H1 (cell line): Measurements from ENCODE around the gene CYP2C19. TPM values are rescaled to one million over a fixed set of nuclear protein-coding genes. Genes with fewer than 3 reads are reported as not detected.

Experiments used
- BRCA1 ChIP-seq: IDR thresholded peaks from 2 replicates; pipeline ENCODE4 v1.6.1; 2012; ENCODE audit warnings: low read depth, low read length, improper control_type of control experiment
- CHD1 ChIP-seq: IDR thresholded peaks from 2 replicates; pipeline ENCODE4 v1.6.1; 2012; ENCODE audit warnings: low read depth, low read length, improper control_type of control experiment
- CHD2 ChIP-seq: IDR thresholded peaks from 2 replicates; pipeline ENCODE4 v1.6.1; 2012; ENCODE audit warnings: low read length, improper control_type of control experiment
- CHD7 ChIP-seq: fragments of 300-600 bp; sonication (generic); IDR thresholded peaks from 2 replicates; pipeline ENCODE4 v1.7.1; 2012; ENCODE audit warnings: low read length, moderate library complexity, mild to moderate bottlenecking, inconsistent platforms; ENCODE audit not compliant: insufficient replicate concordance
- GABPA ChIP-seq: IDR thresholded peaks from 2 replicates; pipeline ENCODE4 v1.6.1; 2011; ENCODE audit warnings: mild to moderate bottlenecking, low read length, moderate library complexity, borderline replicate concordance; ENCODE audit not compliant: insufficient read depth
- GTF2F1 ChIP-seq: IDR thresholded peaks from 2 replicates; pipeline ENCODE4 v1.6.1; 2012; ENCODE audit warnings: low read depth, low read length, improper control_type of control experiment, borderline replicate concordance
- HDAC6 ChIP-seq: IDR thresholded peaks from one replicate; pipeline ENCODE4 v1.7.1; 2012; ENCODE audit warnings: low read depth, mild to moderate bottlenecking, inconsistent platforms, low read length, moderate library complexity
- KDM1A ChIP-seq: fragments of 200-600, 300-600 bp; sonication (generic); IDR thresholded peaks from 2 replicates; pipeline ENCODE4 v1.7.1; 2016; ENCODE audit warnings: mild to moderate bottlenecking, low read length, borderline replicate concordance
- RAD21 ChIP-seq, 2 experiments: IDR thresholded peaks in 1 of 2; conservative IDR thresholded peaks in 1 of 2; 2 replicates each; pipeline ENCODE4 v1.6.1; 2011; ENCODE audit warnings: low read depth in 2 of 2, low read length in 2 of 2, improper control_type of control experiment in 1 of 2, inconsistent platforms in 1 of 2, mild to moderate bottlenecking in 1 of 2, moderate library complexity in 1 of 2
- SP2 ChIP-seq: IDR thresholded peaks from 2 replicates; pipeline ENCODE4 v1.6.1; 2012; ENCODE audit warnings: mild to moderate bottlenecking, low read length, inconsistent platforms
- SUZ12 ChIP-seq: fragments of 200-600 bp; sonication (generic); IDR thresholded peaks from 2 replicates; pipeline ENCODE4 v1.6.1; 2012; ENCODE audit warnings: mild to moderate bottlenecking, inconsistent platforms, low read length, moderate library complexity, mixed read lengths
- ZNF274 ChIP-seq: IDR thresholded peaks from 2 replicates; pipeline ENCODE4 v1.7.0; 2012; ENCODE audit warnings: low read length, borderline replicate concordance; ENCODE audit errors: extremely low read depth
- polyA plus RNA-seq, 7 experiments: library from polyadenylated mRNA; depleted of rRNA in 3 of 7; stranded (reverse) in 5 of 7; unstranded in 2 of 7; fragments of >200 nt in 5 of 7; fragments of 200-250 nt in 2 of 7; gene quantifications; 1 replicate in 5 of 7; 2 replicates in 1 of 7; 4 replicates in 1 of 7; pipeline versions ENCODE4 v1.2.1 to v1.2.3, GENCODE V29; 2011 to 2013; ENCODE audit warnings: missing spikeins in 2 of 7, mixed read lengths in 2 of 7
- total RNA-seq: library from RNA; stranded (reverse); fragmentation: NEBNext Ultra II Directional; extraction: Animal tissue kit (Norgen Biotek cat#: 25700); gene quantifications from 2 replicates; pipeline ENCODE4 v1.2.1, GENCODE V29; 2021

CYP2C19 gene
- total and polyA plus RNA-seq, 2 of the 8 experiments (the other 6 are each of a cell fraction or from before 2014, with no cell fraction given): not detected

GRCh38 chr10:94747838-94748237 is 14.6 kb upstream of the CYP2C19 start (continued):
- TF ChIP-seq CHD7 (no peak), GTF2F1 (no peak), SP2 (no peak), CHD2 (no peak), KDM1A (no peak), CHD1 (no peak), RAD21 (IDR thresholded peaks at IDR 0.05 in 1 of 2, conservative IDR thresholded peaks at IDR 0.05 in 1 of 2; ENCODE audit: low read depth in 2 of 2, low read length in 2 of 2) (no peak), ZNF274 (no peak), HDAC6 (no peak), SUZ12 (no peak), BRCA1 (no peak), GABPA (no peak)
